ENCODE data around the gene CFAP57.

GRCh38 chr1:43188106-43188505 lies 16.0 kb downstream of the CFAP57 start:
- TF ChIP-seq CTCF (conservative IDR thresholded peaks at IDR 0.05; ENCODE audit: low read length) = no peak
- TF ChIP-seq EZH2phosphoT487 (IDR thresholded peaks at IDR 0.05; ENCODE audit: borderline replicate concordance) = no peak
